Skeletal muscle tissue (tissue), 4 donors: Measurements from ENCODE around the gene PIP5KL1. TPM values are rescaled to one million over a fixed set of nuclear protein-coding genes. Genes with fewer than 3 reads are reported as not detected.

Experiments
- H3K27ac ChIP-seq: one replicate; pipeline ENCODE4 v1.7.0; 2013; ENCODE audit warnings: mild to moderate bottlenecking, low read depth, low read length, inconsistent platforms
- H3K27me3 ChIP-seq, 3 donors: one replicate each; pipeline ENCODE4 v1.7.0; 2013; ENCODE audit warnings: low read length in 3 of 3; ENCODE audit not compliant: control insufficient read depth in 3 of 3, insufficient read depth in 3 of 3
- H3K36me3 ChIP-seq, 3 donors: one replicate each; pipeline ENCODE4 v1.7.0; 2013; ENCODE audit warnings: low read length in 3 of 3; ENCODE audit not compliant: control insufficient read depth in 3 of 3, insufficient read depth in 3 of 3
- H3K4me1 ChIP-seq, 3 donors: one replicate each; pipeline ENCODE4 v1.7.0; 2013; ENCODE audit warnings: low read length in 3 of 3, mild to moderate bottlenecking in 3 of 3; ENCODE audit not compliant: control insufficient read depth in 3 of 3, insufficient read depth in 3 of 3
- H3K4me3 ChIP-seq, 3 donors: one replicate each; pipeline ENCODE4 v1.7.0; 2013; ENCODE audit warnings: low read length in 3 of 3
- H3K9ac ChIP-seq, 3 donors: one replicate each; pipeline ENCODE4 v1.7.0; 2013; ENCODE audit warnings: low read length in 3 of 3, mild to moderate bottlenecking in 3 of 3, moderate library complexity in 2 of 3, low read depth in 1 of 3
- H3K9me3 ChIP-seq, 3 donors: one replicate each; pipeline ENCODE4 v1.7.0; 2013; ENCODE audit warnings: low read length in 3 of 3; ENCODE audit not compliant: control insufficient read depth in 3 of 3
- total RNA-seq: library from RNA; depleted of rRNA; stranded (reverse); fragments of >200 nt; gene quantifications from one replicate; pipeline ENCODE4 v1.2.3, GENCODE V29; 2014
- donor health status: Osteomylitis.

The PIP5KL1 gene
- total RNA-seq, 1 donor from 2014 or later, result not detected

DNA sequence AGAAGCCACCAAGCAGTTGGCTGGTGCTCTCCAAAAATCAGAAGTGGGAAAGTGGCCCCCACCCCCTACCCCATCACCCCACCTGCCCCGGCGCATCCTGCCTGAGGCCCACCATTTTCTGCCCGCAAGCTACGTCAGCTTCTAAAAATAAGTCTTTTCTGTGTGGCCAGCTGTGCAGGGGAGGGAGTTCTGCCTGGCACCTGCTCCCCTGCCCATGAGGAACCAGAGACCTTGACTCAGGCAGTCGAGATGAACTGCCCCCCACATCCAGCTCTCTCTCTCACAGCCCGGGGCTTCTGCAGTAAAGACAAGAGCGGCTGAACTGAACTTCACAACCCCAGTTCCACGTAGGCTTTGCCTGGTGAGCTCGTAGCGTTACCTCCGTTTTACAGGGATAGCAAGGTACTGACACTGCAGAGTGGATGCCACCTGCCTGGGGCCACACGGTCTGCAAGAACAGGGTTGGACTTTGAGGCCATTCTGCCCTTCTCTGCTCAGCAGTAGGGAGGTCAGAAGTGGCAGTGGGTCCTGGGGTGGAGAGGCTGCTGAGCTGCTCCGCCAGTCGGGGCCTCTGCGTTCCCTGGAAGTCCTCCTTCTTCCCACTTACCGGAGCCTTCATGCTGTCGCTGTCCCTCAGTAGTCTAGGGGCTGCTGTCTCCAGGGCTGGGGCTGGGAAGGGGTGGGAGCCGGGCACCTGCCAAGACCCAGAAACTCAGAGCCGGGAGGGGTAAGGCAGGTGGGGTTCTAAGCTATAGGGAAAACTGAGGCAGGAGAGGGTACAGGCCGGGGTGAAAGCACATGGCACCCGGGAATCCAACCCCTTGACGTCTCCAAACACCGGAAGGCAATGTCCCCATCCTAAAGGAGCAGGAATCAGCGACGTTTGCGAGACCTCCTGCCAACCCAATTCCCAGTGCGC is 14.5 kb downstream of the PIP5KL1 start:
- H3K9ac ChIP-seq, result peak overlapping the region; percentile 76 to 85 (median 78)
- H3K9me3 ChIP-seq, result no peaks in the 10 kb centered on the region
- peaks cover 17 to 46% (median 43%) of the 10 kb centered on the region in 3 donors for H3K4me1 ChIP-seq

DNA sequence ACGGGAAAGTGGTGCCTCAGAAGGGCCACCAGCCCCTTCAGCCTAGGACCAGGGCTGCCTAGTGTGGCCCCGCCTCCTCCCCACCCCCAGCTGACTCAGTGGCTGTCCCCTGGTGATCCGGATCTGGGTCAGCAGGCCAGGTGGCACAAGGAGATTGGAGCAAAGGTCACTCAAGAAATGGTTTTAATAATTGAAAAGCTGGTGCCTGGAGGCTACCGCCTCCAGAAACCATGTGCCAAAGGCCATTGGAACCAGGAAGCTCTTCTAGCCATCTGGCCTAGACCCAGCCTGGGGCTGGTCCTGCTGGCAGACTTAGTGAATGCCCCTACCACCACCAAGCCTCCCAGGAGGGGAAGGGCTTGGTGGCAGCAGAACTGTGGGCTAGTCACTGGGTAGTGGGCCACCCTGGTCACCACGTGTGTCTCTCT is 15.2 kb downstream of the PIP5KL1 start:
- Histone ChIP-seq H3K9ac (no peak overlapping the region), H3K9me3 (no peaks in the 10 kb centered on the region), H3K4me1 (peaks cover 20 to 47% (median 43%) of the 10 kb centered on the region in 3 donors), H3K27ac (peak overlapping the region; percentile 57), H3K4me3 (no peak overlapping the region), H3K27me3 (no peaks in the 10 kb centered on the region), H3K36me3 (peaks cover 11 to 21% (median 17%) of the 10 kb centered on the region in 3 donors)

More for the DNA sequence above, 14.5 kb downstream of the PIP5KL1 start:
- Histone ChIP-seq H3K36me3 (peaks cover 9 to 15% (median 12%) of the 10 kb centered on the region in 3 donors), H3K27me3 (no peaks in the 10 kb centered on the region), H3K27ac (peak overlapping the region; percentile 57), H3K4me3 (peak overlapping the region; percentile 68 to 89 (median 75))

DNA sequence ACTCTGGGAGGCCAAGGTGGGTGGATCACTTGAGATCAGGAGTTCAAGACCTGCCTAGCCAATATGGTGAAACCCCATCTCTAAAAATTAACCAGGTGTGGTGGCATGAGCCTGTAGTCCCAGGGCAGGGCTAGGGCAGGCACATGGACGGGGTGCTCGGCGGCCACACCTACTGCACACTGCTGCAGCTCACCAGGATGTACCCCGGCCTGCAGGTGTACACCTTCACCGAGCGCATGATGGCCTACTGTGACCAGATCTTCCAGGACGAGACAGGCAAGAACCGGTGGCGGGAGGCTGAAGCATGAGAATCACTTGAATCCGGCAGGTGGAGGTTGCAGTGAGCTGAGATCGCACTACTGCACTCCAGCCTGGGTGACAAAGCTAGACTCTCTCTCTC is 16.9 kb downstream of the PIP5KL1 start:
- peaks cover 11 to 29% (median 17%) of the 10 kb centered on the region in 3 donors for H3K36me3 ChIP-seq
- no peak overlapping the region for H3K27ac ChIP-seq
- no peak overlapping the region for H3K9ac ChIP-seq
- peaks cover 20 to 37% (median 34%) of the 10 kb centered on the region in 3 donors for H3K4me1 ChIP-seq
- no peak overlapping the region for H3K4me3 ChIP-seq
- H3K9me3 ChIP-seq, result no peaks in the 10 kb centered on the region
- H3K27me3 ChIP-seq, result no peaks in the 10 kb centered on the region

DNA sequence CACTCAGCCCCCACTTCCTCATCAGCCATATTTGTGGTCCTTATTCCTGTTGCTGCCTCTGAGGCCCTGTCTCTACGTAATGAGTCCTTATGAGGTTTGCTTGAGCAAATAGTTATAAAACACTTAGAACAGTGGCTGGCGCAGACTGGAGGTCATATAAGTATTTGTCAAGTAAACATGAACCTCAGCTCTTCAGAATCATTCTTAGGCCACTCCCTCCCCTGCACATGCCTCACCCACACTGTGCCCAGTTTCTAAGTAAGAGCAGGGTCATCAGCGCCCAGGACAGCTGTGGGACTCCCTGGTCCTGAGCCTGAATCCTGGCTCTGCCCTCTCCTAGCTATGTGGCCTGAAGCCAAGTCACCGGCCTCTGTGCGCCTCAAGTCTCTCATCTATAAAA is 17.7 kb downstream of the PIP5KL1 start:
- Histone ChIP-seq H3K27me3 (no peaks in the 10 kb centered on the region), H3K9ac (no peak overlapping the region), H3K36me3 (peaks cover 14 to 29% (median 21%) of the 10 kb centered on the region in 3 donors), H3K4me1 (peaks cover 20 to 31% (median 28%) of the 10 kb centered on the region in 3 donors), H3K9me3 (no peaks in the 10 kb centered on the region), H3K4me3 (no peak overlapping the region), H3K27ac (no peak overlapping the region)

DNA sequence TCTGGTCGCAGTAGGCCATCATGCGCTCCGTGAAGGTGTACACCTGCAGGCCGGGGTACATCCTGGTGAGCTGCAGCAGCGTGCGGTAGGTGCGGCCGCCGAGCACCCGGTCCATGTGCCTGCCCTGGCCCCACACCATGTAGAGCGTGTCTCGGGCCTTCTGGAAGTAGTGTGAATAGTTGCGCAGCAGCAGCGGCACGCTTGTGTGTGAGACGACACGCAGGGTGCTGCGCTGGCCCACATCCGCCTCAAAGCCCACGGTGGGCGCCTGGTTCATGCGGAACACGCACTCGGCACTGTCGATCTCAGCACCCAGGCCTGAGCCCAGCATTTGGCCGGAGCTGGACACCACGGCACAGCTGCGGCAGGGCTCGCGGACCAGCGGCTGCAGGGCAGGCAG is 18.3 kb downstream of the PIP5KL1 start:
- Histone ChIP-seq H3K27ac (no peak overlapping the region), H3K36me3 (peaks cover 14 to 29% (median 21%) of the 10 kb centered on the region in 3 donors), H3K9ac (no peak overlapping the region), H3K4me1 (peaks cover 16 to 28% (median 24%) of the 10 kb centered on the region in 3 donors), H3K4me3 (no peak overlapping the region), H3K9me3 (no peaks in the 10 kb centered on the region), H3K27me3 (no peaks in the 10 kb centered on the region)

DNA sequence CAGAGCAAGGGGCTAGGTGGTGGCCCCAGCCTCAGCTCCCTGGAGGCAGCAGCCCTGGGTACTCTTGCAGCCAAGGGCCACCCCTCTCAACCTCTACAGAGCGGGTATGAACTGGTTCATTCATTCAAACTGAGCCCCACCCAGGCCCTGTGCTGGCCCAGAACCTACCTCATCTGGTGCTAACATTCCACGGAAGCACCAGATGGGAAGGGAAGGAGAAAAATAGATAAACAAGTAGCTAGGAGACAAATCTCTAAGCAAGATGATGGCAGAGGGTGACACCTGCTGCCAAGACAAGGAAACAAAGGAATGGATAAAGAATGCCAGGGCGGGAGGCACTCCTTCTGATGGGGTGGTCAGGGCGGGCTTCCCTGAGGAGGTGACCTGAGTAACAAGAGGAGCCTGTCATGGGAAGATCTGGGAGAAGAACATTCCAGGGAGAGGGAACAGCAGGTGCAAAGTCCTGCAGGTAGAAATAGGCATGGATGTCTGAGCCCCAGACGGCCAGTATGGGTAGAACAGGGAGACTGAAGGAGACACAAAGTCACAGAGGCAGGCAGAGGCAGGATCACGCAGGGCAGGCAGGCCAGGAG is 19.9 kb downstream of the PIP5KL1 start:
- Histone ChIP-seq H3K9me3 (no peaks in the 10 kb centered on the region), H3K9ac (no peak overlapping the region), H3K27me3 (no peaks in the 10 kb centered on the region), H3K36me3 (peaks cover 14 to 29% (median 21%) of the 10 kb centered on the region in 3 donors), H3K4me3 (no peak overlapping the region), H3K4me1 (peaks cover 6 to 24% (median 14%) of the 10 kb centered on the region in 3 donors), H3K27ac (no peak overlapping the region)

DNA sequence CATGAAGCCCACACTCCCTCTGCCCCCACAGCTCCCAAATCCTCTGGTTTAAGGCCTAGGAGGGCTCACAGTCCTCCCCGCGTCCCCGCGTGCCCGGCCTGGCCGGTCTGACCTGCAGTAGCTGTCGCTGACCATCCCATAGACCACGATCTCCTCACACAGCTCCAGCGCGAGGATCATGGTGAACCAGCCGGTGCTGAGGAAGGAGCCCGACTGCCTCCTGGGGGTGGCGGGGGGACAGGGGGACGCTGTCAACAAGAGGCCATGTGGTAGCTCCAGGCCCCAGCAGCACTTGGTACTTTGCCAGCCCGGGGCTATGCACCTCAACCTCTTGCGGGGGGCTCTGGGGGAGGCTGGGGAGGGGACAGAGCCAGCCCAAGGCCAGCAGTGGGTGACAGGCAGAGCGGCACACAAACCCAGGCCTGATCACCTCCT is 20.7 kb downstream of the PIP5KL1 start:
- Histone ChIP-seq H3K9me3 (no peaks in the 10 kb centered on the region), H3K27ac (no peak overlapping the region), H3K9ac (no peak overlapping the region), H3K36me3 (peaks cover 14 to 29% (median 21%) of the 10 kb centered on the region in 3 donors), H3K4me3 (no peak overlapping the region), H3K27me3 (no peaks in the 10 kb centered on the region), H3K4me1 (peaks cover 13 to 25% (median 15%) of the 10 kb centered on the region in 3 donors)

DNA sequence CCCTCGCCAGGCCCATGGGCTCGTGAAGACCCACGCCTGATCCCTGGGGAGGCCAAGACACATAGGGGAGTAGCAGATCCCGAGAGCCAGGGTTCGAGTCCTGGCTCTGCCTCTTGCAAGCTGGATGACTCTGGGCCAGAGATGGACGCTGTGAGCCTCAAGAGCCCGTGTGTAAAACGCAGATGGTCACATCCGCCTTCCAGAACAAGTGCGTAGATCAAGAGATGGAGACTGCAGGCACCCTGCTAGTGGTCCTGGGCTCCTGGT is 22.0 kb downstream of the PIP5KL1 start:
- Histone ChIP-seq H3K4me3 (no peak overlapping the region), H3K36me3 (peaks cover 14 to 27% (median 21%) of the 10 kb centered on the region in 3 donors), H3K9me3 (no peaks in the 10 kb centered on the region), H3K27me3 (no peaks in the 10 kb centered on the region), H3K27ac (no peak overlapping the region), H3K4me1 (peaks cover 25 to 34% (median 26%) of the 10 kb centered on the region in 3 donors), H3K9ac (no peak overlapping the region)

DNA sequence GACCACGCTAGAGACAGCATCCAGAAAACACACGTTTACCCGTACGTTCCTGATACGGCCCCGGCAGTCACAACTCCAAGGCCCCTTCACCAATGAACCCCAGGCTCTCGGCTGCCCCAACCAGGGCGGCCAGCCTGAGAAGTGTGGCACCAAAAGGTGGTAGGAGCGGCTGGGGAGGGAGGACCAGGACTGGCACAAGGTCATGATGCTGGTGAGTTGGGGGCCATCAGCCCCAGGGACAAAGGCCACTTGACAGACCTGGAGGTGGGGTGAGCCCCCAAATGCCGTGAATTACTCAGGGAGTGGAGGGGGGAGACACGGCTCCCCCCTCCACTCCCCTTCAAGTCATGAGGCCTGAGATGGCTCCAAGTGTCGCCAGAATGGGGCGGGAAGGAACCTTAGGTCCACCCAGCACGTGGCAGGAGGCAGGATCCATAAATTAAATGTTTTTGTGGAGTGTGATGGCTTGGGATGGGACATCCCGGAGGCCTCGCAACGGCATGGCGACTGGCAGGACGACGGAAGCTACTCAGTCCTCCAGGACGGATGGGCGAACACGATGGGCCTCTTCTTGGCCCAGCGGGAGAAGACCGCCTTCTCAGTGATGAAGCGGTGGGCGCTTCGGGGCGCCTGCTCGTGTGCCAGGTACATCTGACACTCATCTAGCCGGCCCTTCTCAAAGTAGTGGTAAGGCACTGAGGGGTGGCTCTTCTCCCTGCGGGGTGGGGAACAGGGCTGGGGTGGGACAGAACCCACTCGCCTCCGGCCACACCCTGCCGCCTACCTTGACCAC is 22.5 kb downstream of the PIP5KL1 start:
- Histone ChIP-seq H3K9me3 (no peaks in the 10 kb centered on the region), H3K27me3 (no peaks in the 10 kb centered on the region), H3K27ac (no peak overlapping the region), H3K4me3 (no peak overlapping the region), H3K9ac (no peak overlapping the region), H3K36me3 (peaks cover 14 to 27% (median 21%) of the 10 kb centered on the region in 3 donors), H3K4me1 (peaks cover 31 to 38% (median 31%) of the 10 kb centered on the region in 3 donors)
